Neuron (in vitro differentiated cells): ENCODE measurements around the gene SBNO2.

ENCODE experiments used
- H2AFZ ChIP-seq: one replicate; pipeline ENCODE4 v1.6.1; 2013; ENCODE audit warnings: low read depth, mild to moderate bottlenecking, inconsistent platforms, low read length, moderate library complexity
- H3K27me3 ChIP-seq: one replicate; pipeline ENCODE4 v1.6.1; 2013; ENCODE audit warnings: low read length; ENCODE audit not compliant: insufficient read depth
- H3K36me3 ChIP-seq: one replicate; pipeline ENCODE4 v1.6.1; 2013; ENCODE audit warnings: low read length; ENCODE audit not compliant: insufficient read depth
- H3K4me1 ChIP-seq: one replicate; pipeline ENCODE4 v1.6.1; 2013; ENCODE audit warnings: low read length; ENCODE audit not compliant: insufficient read depth
- H3K4me3 ChIP-seq: 2 replicates; pipeline ENCODE4 v1.5.1; 2013; ENCODE audit warnings: mild to moderate bottlenecking, low read length, moderate library complexity
- H3K9me3 ChIP-seq: one replicate; pipeline ENCODE4 v1.6.1; 2013; ENCODE audit warnings: low read length

Gene SBNO2

DNA sequence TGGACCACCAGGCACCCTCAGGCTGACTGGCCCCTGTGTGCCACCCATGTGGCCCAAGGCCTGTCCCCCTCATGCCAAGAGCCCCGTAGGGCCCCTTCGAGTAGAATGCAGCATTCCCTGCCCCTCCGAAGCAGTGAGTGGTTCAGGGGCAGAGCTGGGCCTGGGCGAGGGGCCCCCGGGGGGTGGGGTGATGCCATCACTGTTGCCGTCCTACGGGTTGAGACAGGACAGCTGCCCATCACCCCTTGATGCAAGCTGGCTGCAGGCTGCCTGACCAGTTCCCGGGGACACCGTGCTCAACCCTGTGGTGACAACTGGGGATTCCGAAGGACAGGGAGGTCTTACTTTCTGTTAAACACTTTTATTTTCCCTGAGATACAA, 4.7 kb downstream of the SBNO2 start:
- H3K27me3 ChIP-seq = no peaks in the 10 kb centered on the region
- H3K36me3 ChIP-seq = peaks cover 3% of the 10 kb centered on the region
- H3K4me3 ChIP-seq = no peak overlapping the region
- peaks cover 18% of the 10 kb centered on the region for H3K4me1 ChIP-seq
- no peak overlapping the region for H2AFZ ChIP-seq
- H3K9me3 ChIP-seq = peaks cover 28% of the 10 kb centered on the region

DNA sequence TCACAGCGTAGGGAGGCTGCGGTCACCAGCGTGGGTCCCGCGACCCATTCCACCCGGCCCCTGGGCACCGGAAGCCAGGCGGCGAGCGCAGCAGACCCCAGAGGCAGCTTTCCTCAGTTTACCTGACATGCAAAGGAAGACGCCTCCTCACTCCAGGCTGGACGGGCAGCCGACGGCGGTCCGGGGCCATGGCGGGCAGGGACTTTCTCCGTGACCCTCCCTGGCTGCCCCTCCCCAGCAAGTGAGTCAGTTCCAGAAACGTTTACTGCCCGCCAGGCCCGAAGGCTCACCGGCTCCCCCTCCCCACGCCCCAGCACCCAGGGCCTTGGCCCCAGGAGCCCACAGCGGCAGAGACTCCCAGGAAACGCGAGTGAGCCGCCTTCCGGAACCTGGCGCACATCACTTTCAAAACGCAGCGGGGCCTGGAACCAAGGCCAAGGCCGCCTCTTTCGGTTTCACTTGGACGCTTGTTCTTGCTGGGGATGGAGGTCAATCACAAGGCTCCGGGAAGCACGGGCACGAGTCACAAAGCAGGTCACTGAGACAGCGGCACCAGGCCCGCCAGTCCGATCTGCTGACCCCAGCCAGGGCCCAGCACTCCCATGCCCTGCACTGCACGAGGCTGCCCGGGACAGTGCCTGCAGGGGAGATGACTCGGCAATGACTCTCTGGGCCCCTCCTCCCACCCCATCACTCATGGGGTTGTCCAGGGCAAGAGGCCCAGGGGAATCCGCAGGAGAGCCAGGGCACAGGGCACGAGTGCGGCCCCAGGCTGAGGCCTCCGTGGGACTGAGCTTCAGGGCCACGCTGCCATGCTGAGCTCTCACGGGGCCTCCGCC, 5.3 kb downstream of the SBNO2 start:
- H3K36me3 ChIP-seq = peaks cover 3% of the 10 kb centered on the region
- no peak overlapping the region for H3K4me3 ChIP-seq
- no peaks in the 10 kb centered on the region for H3K27me3 ChIP-seq
- H2AFZ ChIP-seq = no peak overlapping the region
- H3K9me3 ChIP-seq = peaks cover 28% of the 10 kb centered on the region
- H3K4me1 ChIP-seq = peaks cover 18% of the 10 kb centered on the region

DNA sequence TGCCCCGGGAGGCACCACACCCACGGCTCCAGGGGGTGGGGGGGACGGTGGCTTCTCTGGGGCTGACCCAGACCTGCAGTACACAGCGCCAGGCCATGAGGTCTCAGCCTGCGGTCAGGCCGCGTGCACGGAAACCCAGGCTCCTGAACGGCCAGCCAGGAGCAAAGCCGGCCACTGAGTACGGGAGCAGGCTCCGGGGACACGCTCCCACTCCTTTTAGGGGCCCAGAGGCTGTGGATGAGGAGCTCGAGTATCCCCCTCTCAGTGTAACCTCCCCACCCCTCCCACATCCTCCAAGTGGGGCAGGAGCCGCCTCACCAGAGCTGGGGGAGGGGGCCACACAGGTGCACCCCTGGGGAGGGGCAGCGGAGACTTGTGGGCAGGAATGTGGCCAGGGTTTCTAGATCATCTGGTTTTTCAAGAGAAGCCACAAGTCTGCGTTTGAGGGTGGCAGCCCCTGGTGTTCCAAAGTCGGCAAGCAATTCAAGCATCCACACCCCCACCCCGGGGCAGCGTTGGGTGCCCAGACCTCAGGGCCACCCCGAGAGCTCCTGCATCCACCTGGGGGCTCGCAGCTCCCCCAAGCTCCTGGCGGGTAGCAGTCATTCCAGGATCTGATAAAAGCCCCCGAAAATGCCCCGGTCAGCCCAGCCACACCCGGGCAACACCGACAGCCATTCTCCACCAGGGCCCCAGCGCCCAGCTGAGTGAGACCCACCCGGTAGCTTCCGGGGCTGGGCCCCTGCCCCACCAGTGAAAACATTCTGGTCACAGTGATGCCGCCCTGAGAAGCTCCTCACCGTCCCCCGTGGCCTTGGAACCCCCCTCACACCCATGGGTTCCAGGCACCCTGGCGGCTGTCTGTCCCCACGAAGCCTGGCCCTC, 6.1 kb downstream of the SBNO2 start:
- H3K36me3 ChIP-seq = peaks cover 3% of the 10 kb centered on the region
- H3K9me3 ChIP-seq = peaks cover 28% of the 10 kb centered on the region
- H3K4me3 ChIP-seq = no peak overlapping the region
- H3K4me1 ChIP-seq = peaks cover 14% of the 10 kb centered on the region
- H2AFZ ChIP-seq = no peak overlapping the region
- H3K27me3 ChIP-seq = no peaks in the 10 kb centered on the region

DNA sequence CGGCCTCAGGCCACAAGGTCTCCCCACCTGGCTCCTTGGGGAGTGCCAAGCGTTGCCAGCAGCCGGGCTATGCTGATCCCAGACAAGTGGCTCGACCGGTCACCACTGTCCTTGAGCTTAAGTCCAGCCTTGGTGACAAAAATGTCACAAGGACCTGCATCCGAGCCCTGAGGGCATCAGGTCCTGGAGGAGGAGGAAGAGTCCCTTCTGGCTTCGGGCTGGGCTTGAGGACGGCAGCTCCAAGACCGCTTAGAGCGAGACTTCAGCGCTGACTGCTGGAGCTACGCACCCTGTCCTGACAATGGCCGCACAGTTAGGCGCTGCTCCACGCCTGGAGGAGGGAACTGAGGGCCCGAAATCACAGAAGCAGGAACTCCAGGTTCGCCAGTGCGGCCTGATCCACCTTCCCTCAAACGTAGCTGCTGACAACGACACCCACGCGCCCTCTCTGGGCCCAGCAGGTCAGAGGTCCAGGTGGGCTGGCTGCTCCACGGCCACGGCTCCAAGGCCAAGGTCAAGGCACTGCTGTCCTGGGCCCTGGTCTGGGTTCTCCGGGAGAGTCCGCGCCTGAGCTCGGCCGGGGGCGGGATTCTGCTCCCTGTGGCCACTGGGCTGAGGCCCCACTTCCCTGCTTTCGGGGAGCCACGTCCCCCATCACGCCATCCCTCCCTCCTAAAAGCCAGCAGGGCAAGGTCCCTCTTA, 7.0 kb downstream of the SBNO2 start:
- H3K36me3 ChIP-seq = peaks cover 3% of the 10 kb centered on the region
- no peak overlapping the region for H2AFZ ChIP-seq
- H3K4me1 ChIP-seq = peaks cover 5% of the 10 kb centered on the region
- peaks cover 28% of the 10 kb centered on the region for H3K9me3 ChIP-seq
- no peaks in the 10 kb centered on the region for H3K27me3 ChIP-seq
- H3K4me3 ChIP-seq = no peak overlapping the region

DNA sequence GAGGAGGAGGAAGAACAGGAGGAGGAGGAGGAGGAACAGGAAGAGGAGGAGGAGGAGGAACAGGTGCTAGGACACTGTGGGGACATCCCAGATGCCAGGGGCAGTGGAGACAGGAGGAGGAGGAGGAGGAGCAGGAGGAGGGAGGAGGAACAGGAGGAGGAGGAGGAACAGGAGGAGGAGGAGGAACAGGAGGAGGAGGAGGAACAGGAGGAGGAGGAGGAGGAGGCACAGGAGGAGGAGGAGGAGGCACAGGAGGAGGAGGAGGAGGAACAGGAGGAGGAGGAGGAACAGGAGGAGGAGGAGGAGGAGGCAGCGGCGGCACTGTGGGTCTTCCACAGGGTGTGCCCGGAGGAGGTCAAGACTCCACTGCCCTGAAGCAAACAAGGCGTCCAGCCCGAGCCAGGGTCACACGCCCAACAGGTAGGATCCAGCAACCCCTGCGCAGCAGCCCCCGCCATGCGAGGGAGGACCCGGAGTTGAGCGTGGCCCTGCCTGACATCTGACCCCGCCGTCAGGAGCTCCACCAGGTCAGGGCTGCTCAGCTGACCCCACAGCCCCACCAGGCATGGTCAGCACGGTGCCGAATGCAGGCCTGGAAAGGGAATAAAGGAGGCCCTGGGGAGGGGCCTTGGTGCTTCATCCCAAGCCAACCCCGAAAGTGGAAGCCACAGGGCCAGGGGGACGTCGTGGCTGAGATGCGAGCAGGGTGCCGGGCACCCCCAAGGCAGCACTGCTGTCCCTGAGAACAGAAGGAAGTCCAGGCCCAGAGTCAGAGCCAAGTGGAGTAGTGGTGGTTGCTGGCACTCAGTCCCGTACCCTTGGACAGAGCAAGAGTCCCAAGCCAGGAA, 9.2 kb downstream of the SBNO2 start:
- Histone ChIP-seq H3K27me3 (no peaks in the 10 kb centered on the region), H3K4me1 (no peaks in the 10 kb centered on the region), H3K4me3 (no peak overlapping the region), H3K9me3 (peaks cover 22% of the 10 kb centered on the region), H2AFZ (no peak overlapping the region), H3K36me3 (peaks cover 3% of the 10 kb centered on the region)

DNA sequence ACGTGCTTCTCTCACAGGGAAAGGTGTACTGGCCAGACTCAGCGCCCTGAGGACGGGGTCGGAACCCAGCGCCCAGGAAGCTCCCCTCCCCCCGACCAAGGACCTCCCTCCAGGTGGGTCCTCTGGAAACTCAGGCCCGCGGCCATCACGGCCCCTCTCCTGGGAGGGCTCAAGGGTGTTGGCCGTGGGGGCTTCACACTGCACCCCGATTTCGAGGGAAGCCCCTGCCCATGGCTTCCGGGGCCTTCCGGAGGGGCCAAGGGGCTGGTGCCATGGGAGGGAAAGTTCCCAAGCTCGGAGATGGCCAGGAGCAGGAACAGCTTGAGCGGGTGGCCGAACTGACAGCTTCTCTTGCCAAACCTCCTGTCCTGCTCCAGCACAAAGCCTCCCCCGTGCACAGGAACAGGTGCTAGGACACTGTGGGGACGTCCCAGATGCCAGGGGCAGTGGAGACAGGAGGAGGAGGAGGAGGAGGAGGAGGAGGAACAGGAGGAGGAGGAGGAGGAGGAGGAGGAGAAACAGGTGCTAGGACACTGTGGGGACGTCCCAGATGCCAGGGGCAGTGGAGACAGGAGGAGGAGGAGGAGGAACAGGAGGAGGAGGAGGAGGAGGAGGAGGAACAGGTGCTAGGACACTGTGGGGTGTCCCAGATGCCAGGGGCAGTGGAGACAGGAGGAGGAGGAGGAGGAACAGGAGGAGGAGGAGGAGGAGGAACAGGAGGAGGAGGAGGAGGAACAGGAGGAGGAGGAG, 10.0 kb downstream of the SBNO2 start:
- Histone ChIP-seq H3K9me3 (peaks cover 19% of the 10 kb centered on the region), H2AFZ (no peak overlapping the region), H3K4me1 (no peaks in the 10 kb centered on the region), H3K4me3 (no peak overlapping the region), H3K27me3 (no peaks in the 10 kb centered on the region), H3K36me3 (peaks cover 3% of the 10 kb centered on the region)

DNA sequence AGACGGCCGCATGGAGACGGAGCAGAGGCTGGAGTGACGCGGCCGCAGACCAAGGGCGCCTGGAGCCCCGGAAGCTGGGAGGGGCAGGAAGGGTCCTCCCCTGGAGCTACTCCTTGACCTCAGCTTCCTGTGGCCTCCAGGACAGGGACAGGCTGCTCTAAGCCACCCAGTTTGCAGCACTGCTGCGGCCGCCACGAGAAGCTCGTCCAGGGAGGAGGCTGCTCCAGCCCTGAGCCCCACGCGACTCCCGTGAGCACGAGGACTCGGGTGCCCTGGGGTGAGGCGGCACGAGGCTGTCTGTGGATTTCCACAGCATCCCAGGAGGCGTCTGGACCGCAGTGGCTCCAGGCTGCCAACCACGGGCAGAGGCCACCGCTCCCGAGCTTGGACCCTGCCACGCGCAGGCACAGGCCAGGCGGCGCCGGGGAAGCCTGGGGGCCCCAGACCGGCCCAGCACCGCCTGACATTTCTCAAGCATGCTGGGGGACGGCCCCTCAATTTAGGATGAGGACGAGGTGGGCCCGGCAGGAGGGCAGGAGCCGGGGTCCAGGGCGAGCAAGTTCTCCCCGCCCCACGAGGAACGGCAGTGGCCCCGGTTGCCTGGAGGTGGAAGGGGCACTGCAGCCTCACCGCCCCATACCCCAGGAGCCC, 10.7 kb downstream of the SBNO2 start:
- H3K4me1 ChIP-seq = no peaks in the 10 kb centered on the region
- H3K4me3 ChIP-seq = no peak overlapping the region
- H2AFZ ChIP-seq = no peak overlapping the region
- peaks cover 18% of the 10 kb centered on the region for H3K9me3 ChIP-seq
- H3K36me3 ChIP-seq = peaks cover 3% of the 10 kb centered on the region
- no peaks in the 10 kb centered on the region for H3K27me3 ChIP-seq

DNA sequence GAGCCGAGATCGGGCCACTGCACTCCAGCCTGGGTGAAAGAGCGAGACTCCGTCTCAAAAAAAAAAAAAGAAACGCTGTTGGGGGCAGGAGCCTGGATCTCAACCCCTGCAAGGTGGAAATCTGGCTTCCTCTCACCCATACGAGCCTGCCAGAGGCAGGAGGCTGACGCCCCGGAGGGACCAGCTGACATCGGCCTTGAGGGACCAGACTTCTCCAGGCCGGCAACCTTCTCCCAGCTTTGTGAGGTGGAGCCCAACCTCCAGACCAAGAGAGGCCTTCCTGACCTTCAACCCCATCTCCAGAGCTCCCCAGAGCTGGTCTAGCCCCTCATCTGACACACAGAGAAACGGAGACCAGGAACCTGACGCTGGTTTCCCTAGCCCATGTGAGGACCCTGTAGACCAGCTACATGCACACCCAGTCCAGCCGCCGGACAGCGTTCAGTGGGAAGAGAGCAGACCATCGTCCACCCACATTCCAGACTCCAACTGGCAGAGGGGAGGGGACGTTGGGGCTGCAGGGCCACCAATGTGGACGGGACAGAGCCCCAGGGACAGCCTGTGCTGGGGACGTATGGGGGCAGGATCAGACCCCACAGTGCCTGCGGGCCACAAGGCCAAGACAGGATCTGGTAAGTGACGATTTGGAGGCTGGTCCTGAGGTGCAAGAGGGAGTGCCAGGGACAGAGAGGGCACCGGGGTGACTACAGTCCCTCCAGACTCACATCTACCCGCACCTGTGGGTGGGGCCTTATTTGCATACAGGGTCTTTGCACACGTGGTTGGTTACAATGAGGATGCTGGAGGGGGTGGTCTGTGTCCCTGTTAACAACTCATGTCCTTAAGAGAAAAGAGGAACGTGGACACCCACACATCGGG, 11.4 kb downstream of the SBNO2 start:
- Histone ChIP-seq H3K4me1 (no peaks in the 10 kb centered on the region), H3K27me3 (no peaks in the 10 kb centered on the region), H3K9me3 (peaks cover 18% of the 10 kb centered on the region), H2AFZ (no peak overlapping the region), H3K36me3 (peaks cover 5% of the 10 kb centered on the region), H3K4me3 (no peak overlapping the region)

DNA sequence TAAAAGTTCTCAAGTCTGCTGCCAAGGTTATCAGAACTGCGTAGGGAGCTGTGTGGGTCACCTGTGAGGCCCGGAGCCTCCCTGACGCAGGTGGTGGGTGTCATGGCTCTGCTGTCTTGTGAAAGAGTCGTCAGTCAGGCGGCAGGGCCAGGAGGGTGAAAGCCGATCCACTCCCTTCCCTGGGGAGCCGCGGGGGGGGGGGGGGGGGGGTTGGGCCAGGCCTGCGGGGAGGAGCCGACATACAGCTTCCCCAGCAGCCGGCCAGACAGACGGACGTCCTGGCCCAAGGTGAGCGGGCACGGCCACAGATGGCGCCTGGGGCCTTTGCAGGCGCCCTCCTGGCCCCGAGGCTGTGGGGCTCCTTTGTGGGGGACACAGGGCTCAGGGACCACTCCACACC, 12.4 kb downstream of the SBNO2 start:
- H3K4me3 ChIP-seq = no peak overlapping the region
- H3K36me3 ChIP-seq = peaks cover 2% of the 10 kb centered on the region
- H2AFZ ChIP-seq = no peak overlapping the region
- no peaks in the 10 kb centered on the region for H3K27me3 ChIP-seq
- H3K9me3 ChIP-seq = peaks cover 10% of the 10 kb centered on the region
- no peaks in the 10 kb centered on the region for H3K4me1 ChIP-seq

DNA sequence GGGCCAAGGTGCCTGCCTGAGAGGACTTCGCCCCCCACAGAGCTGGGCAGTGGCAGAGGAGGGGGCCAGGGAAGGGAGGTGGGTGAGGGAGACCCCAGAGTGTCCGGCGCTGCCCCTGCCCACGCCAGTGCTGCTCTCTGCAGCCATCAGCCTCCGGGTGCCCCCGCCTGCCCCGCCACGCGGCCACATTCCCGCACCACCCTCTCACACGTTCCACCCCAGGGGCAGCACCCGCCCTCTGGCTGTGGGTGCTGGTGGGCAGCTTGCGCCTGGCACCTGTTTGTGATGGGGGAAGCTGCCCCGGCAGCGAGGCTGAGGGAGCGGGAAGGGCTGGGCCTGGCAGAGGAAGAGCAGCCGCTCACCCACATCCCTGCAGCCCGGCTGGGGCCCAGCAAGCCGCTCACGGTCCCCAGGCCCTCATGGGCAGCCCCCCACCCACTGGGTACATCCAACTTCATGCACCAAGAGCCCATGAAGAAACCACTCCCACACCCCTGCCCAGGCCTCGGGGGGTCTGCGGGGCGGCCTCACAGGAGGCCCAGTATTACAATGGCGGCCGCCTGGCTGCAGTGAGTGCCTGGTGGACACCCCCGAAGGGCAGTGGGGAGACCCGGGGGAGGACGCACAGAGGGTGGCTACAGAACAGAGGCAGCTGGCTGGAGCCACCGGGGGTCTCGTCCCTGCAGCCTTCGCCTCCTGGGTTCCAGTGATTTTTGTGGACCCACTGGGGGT, 14.0 kb downstream of the SBNO2 start:
- H3K4me3 ChIP-seq = no peak overlapping the region
- no peak overlapping the region for H2AFZ ChIP-seq
- peaks cover 2% of the 10 kb centered on the region for H3K36me3 ChIP-seq
- peaks cover 11% of the 10 kb centered on the region for H3K9me3 ChIP-seq
- H3K27me3 ChIP-seq = no peaks in the 10 kb centered on the region
- no peaks in the 10 kb centered on the region for H3K4me1 ChIP-seq
